AG09309 (cell line): Measurements from ENCODE around the gene SH3BGRL2.

ENCODE experiments used
- DNase-seq: peaks from one replicate; pipeline ENCODE4 v3.0.0-alpha.2; 2010; ENCODE audit warnings: low read depth
- H3K4me3 ChIP-seq: 2 replicates; pipeline ENCODE4 v1.5.1; 2011; ENCODE audit warnings: mild to moderate bottlenecking, low read depth, low read length, moderate library complexity; ENCODE audit not compliant: control insufficient read depth
- TF ChIP-seq, protein P1 (sequence below): IDR thresholded peaks from 2 replicates; pipeline ENCODE4 v1.5.1; 2011; ENCODE audit warnings: mild to moderate bottlenecking, low read depth, low read length, inconsistent platforms; ENCODE audit not compliant: insufficient read depth, control insufficient read depth; ENCODE audit errors: missing control alignments

Gene SH3BGRL2

DNA sequence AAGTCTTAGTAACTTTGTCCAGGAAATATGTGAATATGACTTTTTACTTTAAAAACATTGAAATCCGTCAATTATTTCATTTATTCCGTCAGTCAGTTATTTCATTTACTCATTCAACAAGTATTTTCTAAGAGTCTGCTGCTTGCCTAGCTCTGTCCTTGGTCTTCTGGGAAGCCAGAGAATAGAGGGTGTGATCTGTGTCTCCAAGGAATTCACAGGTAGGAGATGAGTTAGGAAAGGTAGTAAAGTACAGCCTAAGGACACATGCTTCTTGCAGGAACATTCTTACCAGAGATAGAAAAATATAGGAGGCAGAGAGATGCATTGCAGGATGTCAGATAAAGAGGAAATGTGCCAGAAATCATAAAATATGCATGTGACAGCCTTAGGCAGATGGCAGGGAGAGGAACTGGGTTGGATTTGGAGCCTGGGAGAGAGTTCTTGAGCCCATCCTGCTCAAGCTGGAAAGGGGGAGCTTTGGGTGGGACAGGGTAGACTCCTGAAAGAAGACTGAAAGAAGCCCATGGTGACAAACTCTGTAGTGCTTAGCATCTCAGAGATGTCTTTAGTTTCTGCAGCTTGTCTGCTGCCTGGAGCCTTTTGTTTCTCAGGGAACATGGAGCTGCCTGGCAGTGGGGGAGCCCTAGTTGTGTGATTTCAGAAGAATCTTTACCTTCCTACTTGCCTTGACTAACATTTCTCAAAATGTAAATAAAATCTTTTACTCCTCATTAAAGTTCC is 3.5 kb downstream of the SH3BGRL2 start:
- TF ChIP-seq, protein P1, sequence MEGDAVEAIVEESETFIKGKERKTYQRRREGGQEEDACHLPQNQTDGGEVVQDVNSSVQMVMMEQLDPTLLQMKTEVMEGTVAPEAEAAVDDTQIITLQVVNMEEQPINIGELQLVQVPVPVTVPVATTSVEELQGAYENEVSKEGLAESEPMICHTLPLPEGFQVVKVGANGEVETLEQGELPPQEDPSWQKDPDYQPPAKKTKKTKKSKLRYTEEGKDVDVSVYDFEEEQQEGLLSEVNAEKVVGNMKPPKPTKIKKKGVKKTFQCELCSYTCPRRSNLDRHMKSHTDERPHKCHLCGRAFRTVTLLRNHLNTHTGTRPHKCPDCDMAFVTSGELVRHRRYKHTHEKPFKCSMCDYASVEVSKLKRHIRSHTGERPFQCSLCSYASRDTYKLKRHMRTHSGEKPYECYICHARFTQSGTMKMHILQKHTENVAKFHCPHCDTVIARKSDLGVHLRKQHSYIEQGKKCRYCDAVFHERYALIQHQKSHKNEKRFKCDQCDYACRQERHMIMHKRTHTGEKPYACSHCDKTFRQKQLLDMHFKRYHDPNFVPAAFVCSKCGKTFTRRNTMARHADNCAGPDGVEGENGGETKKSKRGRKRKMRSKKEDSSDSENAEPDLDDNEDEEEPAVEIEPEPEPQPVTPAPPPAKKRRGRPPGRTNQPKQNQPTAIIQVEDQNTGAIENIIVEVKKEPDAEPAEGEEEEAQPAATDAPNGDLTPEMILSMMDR, result no peak
- H3K4me3 ChIP-seq, result no peak overlapping the region
- DNase-seq, result no peak

DNA sequence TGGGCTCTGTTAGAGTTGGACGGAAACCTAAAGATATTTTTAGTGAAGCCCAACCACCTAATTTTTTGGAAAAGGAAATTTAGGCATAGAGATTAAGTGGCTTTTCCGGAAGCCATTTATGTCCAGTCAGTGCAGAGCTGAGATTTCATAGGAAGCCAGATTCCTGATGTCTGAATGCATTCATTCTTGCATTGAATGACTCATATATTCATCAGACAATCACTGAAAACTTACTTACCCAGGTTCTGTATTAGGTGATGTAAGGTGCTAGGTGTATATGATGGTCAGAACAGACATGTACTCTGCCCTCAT is 4.1 kb downstream of the SH3BGRL2 start:
- TF ChIP-seq, protein P1, result no peak
- no peak overlapping the region for H3K4me3 ChIP-seq
- no peak for DNase-seq

DNA sequence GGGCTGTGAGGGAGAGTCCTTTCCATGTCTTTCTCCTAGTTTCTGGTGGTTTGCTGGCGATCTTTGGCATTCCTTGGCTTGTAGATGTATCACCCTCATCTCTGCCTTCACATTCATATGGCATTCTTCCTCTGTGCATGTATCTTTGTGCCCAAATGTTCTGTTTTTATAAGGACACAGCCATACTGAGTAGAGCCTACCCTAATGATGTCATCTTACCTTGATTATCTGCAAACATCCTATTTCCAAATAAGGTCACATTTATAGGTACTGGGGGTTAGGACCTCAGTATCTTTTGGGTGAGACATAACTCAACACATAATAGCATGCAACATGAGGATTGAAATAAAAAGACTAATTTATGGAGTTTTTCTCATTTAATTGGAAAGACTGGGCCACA is 5.5 kb downstream of the SH3BGRL2 start:
- TF ChIP-seq, protein P1, result no peak
- H3K4me3 ChIP-seq, result no peak overlapping the region
- DNase-seq, result no peak

DNA sequence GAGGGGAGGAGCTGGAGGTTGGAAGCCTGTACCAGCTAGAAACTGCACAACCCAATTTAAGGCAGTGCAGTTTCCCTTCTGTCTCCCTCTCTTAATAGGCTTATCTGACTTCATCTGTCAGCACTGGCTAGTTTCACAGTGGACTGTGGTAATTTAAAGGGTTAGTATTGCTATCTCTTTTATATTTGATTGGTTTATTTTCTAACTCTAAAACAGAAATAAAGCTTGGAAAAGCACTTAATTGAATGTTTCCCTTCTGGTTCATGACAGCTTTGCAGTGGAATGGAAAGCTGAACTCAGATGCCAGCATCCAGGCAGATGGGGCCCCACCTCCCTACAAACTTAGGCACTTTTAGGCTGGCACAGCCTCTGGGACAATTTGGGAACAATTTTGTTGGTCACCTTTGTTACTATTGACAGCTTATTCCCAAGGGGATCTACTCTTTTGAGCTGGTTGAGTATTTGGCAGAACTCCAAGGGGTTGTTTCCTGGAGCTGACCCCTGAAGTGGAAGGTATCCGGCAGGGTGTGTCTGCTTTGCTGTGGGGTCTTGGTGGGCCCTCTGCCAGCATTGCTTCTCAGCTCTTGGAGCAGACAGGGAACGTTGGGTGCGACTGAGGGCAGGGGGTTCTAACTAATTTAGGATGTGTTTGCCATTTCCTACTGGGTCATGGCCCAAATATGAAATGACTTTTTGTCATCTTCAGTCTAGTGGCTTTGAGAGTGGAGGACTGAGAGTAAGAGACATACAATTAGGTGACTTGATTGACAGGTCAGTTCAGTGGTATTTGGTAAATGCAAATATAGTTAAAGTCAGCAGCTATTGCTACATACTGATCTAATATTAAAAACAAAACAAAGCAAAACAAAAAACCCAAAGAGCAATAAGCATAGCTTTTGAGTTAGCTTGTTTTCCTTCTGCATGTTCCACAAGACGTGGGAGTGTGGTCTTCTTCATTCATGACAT is 9.3 kb downstream of the SH3BGRL2 start:
- no peak for DNase-seq
- TF ChIP-seq, protein P1, result no peak
- H3K4me3 ChIP-seq, result no peak overlapping the region

DNA sequence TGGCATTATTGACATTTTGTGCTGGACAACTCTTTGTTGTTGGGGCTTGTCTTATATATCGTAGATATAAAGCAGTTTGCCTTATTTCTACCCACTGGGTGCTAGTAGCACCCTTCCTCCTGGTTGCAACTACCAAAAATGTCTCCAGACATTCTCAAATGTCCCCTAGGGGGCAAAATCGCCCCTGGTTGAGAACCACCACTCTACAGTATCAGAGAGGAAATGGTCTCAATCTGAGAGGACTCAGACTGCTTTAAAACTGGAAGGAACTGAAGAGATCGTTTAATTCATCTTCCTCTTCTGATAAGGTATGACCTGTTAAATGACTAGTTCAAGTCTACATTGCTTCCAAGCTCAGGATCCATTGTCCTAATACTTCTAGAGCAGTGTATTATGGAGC is 14.9 kb downstream of the SH3BGRL2 start:
- no peak overlapping the region for H3K4me3 ChIP-seq
- TF ChIP-seq, protein P1, result no peak
- DNase-seq, result no peak

DNA sequence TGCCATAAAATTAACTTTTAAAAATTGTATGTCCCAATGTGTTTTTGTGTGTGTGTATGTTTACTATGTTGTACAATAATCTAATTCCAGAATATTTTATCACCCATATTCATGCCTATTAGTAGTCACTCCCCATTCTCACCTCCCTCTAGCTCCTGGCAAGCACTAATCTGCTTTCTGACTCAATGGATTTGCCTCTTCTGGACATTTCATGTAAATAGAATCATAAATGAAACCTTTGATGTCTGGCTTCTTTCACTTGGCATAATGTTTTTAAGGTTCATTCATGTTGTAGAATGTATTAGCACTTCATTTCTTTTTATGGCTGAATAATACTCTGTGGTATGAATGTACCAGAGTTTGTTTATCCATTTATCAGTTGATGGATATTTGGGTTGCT is 15.4 kb downstream of the SH3BGRL2 start:
- no peak overlapping the region for H3K4me3 ChIP-seq
- DNase-seq, result no peak
- TF ChIP-seq, protein P1, result no peak
